Fibroblast of upper back skin (primary cell): ENCODE measurements around the gene SEMA3E.
"Not testable (repeated sequence)": the region's sequence is repeated elsewhere in the genome, so short reads cannot be mapped to it uniquely, and the experiment has no call there.

Source experiments
- DNase-seq: peaks from one replicate; pipeline ENCODE4 v3.0.0-alpha.2; 2013

The SEMA3E gene

DNA sequence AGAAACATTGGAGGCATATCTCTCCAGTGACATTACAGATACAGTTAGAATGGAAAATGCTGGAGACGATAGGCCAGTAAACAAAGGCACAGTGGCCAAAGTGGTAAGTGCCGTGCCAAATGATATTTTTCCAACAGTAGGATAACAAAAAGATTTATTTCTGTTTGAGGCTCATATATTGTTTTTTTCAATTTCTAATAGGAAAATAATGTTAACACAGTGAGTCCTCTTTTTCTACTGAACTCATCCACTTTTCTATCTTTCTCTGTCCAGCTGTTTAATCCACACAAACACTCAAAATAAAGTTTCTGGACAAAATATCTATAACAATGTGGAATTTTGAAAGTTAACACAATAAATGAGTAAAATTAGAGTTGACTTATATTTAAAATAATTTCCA lies 201.3 kb downstream of the SEMA3E start:
- no peak for DNase-seq

DNA sequence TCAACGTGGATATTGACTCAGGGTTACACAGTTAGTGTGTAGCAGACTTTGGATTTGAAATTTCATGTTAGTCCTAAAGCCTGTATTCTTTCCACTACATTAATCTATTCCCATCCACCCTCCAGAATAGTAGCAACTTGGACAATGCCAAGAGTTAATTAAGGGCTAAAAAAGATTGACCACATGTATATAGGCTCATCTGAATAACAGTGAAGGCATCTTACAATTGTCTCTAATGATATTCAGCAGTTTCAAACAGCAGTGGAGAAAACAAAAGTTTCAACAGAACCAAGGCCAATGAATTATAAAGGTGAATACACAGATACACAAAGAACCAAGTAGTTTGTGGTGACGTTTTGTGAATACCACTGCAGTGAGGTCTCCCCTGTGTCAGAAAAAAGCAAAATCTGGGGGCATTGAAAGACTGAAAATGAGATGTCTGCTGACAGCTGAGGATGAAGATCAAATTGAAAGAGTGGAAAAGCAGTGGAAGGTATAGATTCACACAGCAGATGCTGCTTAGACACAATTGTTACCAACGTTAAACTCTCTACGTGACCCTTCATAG lies 202.8 kb downstream of the SEMA3E start:
- DNase-seq: no peak

DNA sequence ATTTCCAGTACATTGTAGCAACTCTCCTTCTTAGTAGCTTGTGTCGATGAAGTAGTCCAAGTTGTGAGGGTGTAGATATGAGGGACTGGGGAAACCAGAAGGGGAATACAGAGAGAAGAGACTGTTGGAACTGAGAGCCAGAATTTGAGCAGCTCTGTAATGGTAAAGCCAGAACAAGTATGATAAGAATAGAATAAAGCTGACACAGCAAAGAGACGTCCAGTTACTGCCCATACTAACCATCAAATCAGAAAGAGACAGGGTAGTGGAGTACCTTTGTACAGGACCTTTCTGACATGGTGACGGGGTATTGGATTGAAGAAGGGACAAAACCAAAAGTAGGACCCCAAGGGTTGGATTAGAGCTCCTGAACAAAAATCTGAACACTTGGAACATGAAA lies 206.0 kb downstream of the SEMA3E start:
- DNase-seq: no peak

DNA sequence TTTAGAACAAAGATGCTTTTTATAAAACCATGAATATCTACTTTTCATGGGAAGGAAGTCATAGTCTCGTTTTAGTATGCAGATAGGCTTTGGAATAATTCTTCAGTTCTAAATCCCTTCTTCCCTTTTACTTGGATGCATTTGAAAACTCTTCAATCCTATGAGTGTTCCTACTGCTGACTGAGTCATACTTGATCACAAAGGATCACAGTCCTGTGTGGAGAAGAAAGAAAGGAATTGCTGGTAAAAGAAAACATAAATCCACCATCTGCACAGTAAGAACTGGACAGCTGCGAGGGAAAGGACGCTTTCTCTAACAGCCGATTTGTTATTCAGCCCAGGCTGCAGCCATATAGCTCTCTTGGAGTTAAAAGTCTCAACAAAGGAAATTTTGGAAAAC lies 209.9 kb downstream of the SEMA3E start:
- DNase-seq: no peak

DNA sequence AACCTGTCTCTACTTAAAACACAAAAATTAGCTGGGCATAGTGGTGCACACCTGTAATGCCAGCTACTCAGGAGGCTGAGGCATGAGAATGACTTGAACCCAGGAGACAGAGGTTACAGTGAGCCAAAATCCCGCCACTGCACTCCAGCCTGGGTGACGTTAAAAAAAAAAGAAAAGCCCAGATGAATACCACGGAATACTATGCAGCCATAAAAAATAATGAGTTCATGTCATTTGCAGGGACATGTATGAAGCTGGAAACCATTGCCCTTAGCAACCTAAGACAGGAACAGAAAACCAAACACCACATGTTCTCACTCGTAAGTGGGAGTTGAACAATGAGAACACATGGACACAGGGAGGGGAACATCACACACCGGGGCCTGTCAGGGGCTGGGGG lies 218.7 kb downstream of the SEMA3E start:
- not testable (repeated sequence) for DNase-seq

DNA sequence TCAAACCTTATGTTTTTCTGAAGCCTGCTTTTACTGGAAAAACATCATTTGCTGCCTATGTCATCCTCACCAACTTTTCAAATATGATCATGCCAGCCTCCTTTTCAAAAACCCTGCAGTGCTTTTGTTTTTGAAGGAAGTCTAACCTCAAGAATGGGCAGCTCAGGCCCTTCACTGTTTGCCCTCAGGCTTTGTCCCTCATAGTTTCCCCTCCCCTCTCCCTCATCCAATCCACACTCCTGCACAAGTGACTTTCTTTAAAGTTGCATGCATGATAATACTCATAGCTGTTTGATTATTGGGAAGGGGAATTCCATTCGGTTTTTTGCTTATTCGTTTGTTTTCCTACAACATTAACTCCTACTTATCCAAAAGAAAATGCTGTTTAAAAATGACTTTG lies 219.4 kb downstream of the SEMA3E start:
- DNase-seq: no peak

DNA sequence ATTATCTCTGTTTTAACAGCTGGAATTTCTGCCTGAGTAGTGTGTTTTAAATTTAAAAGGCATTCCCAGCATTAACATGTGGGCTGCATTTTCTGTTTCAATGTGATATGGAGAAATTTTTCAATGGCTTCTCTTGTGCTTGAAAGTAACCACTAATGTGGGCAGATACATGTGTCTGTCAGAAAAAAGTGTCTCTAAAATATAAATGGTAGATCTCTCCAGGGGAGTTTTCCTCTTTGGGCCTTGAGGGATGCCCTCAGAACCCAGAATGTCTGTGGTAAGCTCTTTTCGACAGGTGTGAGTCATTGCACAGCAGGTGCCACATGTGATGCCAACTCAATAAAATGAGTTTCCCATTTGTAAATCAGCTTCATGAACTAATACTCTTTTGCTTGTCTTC lies 221.1 kb downstream of the SEMA3E start:
- no peak for DNase-seq

DNA sequence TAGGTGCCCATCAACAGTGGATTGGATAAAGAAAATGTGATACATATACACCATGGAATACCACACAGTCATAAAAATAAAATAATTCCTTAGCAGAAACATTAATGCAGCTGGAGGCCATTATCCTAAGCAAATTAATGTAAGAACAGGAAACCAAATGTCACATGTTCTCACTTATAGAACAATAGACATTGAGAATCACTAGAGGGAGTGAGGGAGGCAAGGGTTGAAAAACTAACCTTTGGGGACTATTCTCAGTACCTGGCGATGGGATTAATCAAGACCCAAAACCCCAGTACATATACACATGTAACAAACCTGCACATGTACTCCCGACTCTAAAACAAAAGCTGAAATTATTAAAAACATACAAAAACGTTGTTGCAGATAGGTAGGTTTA lies 222.6 kb downstream of the SEMA3E start:
- no peak for DNase-seq

DNA sequence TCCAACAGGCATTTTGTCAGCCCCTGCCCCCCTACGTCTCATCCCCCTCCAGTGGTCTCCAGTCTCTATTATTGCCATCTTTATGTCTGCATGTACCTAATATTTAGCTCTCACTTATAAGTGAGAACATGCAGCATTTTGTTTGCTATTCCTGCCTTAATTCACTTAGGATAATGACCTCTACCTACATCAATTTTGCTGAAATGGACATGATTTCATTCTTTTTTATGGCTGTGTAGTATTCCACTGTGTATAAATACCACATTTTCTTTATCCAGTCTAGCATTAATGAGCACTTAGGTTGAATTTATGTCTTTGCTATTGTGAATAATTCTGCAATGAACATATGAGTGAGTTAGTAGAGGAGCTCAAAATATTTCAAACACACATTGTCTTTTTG lies 229.9 kb downstream of the SEMA3E start:
- no peak for DNase-seq

DNA sequence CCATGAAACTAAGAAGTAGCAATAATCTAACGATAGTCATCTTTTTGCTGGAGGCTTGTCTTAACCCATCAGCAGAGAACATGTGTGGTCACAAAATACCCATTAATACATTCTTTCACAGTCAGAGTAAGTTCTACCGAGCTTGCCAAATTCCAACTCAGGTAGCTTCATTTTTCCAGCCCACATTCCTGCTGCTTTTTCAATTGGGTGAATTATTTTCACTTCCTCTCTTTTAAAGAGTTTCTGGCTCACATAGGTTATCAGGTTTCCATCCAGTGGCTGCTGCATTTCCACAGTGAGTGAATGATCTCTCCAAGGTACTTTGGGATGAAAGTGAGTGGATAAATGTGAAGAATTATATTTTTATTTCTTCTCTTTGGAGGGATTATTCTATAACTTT lies 233.1 kb downstream of the SEMA3E start:
- peak; percentile 28 for DNase-seq

DNA sequence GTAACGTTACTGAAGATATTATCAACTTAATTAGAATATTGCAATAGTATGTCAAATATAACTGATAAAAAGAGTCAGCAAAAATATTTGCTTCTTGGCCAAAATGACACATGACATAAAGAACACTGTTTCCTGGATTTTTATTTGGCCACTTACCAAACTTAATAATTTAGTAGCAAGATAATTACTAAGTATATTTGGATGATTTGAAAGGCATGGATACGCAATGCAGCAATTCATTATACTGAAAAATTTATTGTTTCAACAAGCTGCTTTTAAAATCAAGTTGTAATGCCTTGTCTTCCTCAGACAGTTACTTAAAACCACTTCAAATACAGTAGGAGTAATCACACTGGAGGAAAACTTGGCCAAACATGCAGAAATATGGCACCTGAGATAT lies 234.0 kb downstream of the SEMA3E start:
- DNase-seq: no peak

DNA sequence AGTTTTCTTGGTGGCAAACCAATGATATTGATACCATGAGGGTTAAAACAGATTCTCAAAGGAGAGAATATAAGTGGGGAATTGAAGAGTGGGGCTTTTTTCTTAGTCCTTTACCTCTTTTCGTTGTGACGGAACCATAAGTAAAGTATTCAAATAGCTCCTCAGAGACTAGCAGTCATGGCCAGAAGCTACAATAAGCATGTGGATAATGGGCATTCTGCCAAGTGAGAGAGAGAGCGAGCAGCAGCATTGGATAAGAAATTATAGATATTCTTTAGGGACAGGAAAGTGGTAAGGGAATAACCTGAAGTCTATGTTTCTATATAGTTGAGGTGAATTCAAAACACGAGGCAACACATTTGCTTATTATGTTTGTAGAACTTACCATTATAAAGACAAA lies 235.1 kb downstream of the SEMA3E start:
- peak; percentile 41 for DNase-seq

DNA sequence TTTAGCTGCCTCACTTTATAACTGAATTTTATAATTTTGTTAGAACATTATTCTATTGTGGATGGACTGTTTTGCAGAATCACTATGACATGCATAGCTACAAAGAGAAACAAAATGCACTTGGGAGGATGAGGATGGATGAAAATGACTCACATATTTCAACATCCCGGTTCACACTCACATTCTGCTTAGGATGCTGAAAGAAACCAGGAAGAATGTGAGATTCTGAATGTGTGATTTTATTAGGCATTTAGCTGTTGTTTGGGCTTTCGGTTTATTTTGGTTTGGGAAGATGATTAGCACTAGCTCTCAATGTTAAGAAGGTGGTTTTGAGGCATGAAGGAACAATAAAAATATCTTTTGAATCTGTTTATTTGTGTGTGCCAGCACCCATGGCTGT lies 235.5 kb downstream of the SEMA3E start:
- peak; percentile 50 for DNase-seq

DNA sequence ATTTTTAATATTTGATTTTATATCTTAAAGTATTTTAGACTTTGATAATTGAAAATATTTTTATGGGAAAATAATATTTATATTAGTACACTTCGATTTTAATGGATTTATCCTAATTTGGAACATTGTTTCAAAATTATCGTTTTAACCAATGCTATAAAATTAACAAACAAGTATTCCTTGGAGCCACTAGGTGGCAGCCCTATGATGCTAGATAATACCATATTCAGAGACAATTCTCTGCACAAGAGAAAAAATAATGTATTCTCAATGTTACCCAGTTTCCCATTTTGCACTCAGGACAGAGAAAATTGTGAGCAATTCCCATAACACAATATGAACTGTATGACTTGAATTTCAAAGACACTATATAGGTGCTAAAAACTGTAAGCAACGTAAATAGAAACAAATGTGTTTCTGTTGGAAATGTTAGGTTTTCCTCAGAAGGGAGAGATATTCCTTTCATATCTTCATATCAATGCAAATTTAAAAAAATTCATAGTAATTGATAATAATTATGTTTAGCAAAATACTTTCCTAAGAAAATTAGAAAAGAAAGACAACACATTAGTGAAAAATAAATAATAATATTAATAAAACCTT lies 237.8 kb downstream of the SEMA3E start:
- peak; percentile 55 for DNase-seq

DNA sequence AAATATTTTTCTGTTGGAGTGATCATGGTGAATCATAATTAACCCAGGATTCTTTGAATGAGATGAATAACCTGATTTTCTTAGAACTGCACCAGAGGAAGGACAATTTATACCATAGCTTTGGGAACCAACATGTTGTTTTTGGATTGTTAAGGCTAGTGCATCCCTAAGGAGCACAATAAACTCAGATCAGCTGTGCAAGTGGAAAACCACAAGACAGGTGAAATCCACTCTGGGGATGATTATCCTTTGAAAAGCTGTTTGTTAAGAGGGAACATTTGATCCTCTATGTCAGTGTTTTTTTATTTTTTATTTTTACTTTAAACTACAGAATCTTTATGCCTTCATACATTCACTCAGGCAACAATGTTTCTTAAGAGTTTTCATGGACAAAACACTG lies 254.2 kb downstream of the SEMA3E start:
- DNase-seq: no peak

DNA sequence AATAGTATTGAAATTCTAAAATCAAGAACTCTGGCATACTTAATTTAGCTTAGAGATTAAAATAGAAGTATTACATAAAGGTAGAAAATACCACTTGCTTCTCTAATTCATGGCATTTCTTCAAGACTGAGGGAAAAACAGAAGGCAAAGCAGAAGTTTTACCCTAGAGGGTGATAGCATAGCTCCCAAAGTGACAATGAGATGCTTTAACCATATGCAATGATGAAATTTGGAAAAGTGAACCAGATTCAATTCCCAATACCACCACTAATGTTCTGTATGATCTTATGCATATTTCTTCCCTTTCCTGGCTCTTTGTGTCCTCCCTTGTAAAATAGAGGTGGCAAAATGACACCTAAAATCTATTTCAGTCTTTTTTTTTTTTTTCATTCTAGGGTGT lies 260.5 kb downstream of the SEMA3E start:
- no peak for DNase-seq

DNA sequence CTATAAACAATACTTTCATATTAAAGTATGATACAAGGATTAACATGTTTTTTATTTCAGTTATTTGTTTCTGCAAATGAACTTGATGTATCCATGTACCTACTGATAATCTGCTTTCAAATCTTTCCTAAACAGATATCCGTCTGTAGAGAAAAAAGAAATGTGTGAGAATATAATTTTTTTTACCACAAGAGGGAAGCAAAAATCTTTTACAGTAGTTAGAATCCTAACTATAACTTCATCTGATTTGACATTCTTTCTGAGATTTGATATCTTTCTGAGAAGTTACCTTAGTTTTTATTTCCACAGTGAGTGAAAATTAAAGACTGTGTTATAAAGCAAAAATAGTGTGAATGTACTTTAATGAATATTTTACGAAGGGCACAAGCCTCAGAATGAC lies 282.3 kb downstream of the SEMA3E start:
- no peak for DNase-seq

DNA sequence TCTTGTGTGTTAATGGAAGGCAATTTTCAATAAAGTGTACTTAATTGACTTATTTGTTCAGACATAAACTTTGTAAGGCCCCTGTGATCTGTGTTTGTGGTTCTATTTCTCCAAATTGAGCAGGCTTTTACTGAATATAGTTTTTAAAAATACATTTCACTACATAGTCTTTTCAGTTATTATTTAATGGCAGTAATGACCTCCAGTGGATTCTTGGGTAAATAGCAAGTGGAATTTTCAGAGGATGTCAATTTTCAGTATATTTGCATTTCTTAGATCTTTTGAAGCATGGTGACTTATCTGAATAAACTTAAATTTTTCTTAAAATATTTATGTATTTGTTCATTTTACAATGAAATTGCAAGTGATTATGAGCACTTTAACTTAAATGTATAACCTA lies 283.2 kb downstream of the SEMA3E start:
- no peak for DNase-seq

DNA sequence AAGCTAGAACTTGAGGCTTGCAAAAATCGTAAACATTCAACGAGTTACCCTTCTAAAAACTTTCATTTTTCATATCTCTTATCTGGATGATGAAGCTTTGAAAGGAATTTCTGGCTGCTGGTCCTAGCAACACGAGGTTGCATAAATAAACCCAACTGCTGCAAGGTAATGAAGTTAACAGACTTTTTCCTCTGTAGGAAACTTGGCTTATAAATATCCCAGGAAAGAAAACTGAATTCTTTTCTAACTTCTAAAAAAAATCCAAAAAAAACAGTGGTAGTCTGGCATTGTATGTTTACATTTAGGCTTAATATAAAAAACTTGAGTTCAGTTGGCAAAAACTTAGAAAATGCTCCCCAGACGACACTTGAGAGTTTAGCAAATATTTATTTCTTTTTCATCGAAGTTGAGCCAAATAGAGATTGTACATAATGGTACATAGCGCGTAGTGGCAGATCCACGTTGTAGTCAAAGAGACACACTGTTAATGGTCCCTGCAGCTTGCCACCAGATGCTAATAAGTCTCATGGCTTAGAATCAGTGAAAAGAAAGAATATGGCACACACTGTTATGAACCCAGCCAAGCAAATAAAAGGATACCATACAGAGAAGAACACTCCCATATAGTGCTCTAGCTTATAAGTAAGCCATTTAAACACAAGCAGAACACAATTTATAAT lies 285.9 kb downstream of the SEMA3E start:
- no peak for DNase-seq

DNA sequence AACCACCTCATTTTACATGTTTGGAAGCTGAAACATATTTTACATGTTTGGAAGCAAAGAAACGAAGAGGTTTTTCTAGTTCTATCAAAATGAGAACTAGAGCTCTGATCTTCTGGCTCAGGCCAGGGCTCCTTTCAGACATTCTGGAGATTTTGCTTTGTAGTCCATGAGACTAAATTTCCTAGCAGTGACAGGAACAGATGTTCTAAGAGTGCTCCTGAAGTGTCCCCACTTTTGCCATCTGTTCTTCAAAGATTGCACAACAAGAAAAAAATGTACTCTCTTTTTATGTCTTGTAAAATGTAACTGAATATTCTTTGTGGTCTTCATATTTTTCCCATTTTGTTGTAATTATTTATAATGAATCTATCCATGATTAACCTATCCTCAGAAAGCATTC lies 289.8 kb downstream of the SEMA3E start:
- DNase-seq: no peak

DNA sequence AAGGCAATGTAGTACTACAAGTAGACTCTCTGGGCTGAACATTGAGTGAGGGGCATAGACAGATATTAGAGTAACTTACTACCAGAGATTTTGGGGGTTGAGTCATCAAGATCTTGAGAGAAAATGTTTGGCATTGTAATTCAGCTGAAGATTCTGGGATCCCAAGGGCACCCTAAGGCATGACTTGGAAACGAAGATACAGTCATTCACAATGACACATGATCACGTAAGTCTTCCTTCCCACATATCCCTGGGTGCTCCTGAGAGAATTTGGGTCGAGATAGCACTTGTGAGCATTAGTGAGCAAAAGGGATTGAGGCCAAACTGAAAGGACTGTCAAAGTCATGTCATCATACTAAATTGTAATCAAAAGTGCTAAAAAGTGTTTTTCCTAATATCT lies 293.8 kb downstream of the SEMA3E start:
- DNase-seq: peak; percentile 5

DNA sequence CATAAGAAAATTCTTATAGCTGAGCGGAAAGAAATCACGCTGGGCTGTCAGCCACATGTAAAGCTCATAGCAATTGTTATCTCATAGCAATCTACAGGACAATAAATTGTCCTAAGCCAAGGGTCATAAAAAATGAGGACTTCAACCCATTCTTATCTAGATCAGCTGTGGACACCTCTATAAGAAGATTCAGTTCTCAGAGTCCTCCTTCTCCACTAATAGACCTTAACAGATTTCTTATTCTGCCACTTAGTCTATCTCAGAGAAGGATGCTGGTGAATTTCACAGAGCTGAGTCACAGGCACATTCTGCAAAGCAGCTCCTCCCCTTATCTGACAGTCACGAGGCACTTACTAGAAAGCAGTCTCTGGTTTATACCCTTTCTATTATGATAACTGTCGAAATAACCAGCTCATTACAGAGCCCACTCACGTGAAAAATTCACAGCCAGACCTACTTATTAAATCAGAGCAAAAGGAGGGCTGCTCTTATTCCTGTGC lies 300.9 kb downstream of the SEMA3E start:
- DNase-seq: peak; percentile 70

DNA sequence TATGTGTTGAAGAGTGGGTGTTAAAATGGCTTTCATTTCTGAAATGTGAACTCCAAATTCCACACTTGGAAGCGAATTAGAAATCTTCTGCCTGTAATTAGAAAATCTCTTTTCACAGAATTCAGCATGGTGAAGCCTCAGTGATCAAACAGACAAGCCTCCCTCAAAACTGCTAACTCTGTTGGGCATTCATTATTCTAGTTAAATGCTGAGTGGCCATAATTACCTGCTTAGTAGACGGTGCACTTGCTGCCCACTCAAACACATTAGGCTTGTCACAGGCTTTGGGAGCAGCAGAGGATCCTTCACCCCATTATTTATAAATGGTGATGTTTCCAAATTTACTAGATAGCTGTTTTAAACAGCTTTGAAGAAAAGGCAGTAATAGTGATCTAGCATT lies 309.0 kb downstream of the SEMA3E start:
- DNase-seq: no peak

DNA sequence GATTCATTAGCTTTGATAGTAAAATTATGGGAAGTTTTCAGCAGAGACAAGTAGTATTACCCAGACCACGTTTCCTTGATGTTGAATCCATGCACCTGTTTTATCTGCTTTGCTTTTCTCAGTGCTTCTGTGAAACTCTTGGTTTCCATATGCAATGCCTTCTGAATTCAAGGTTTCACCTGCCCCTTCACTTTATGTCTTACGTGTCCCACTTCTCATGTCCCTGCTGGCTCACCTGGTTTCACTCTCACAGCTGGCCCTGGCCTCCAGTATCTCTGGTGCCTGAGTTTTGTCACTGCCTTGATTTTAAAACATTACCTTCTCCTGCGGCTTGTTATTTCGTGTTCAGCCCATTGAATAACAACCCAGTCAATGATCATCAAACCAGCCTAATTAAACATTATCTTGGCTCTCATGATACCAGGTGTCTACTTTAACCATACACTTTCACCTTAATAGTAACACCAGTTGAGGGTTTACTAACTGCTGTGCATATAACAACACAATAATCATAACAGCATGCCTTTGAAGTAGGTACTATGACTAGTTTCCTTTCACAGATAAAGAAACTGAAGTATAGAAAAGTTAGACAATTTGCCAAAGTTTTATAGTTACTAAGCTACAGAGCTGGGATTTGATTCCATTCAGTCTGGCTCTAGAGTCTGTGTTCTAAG lies 310.5 kb downstream of the SEMA3E start:
- DNase-seq: no peak
